K562 (cell line): ENCODE results near the gene CCNO. TPM values are rescaled to one million over a fixed set of nuclear protein-coding genes. Genes with fewer than 3 reads are reported as not detected.
A peak's percentile ranks its signal among the peaks of the same experiment; 100 is the strongest.

Experiments
- ERF ChIP-seq: fragments of 450-650 bp; formaldehyde crosslinking; IDR thresholded peaks from 2 replicates; pipeline ENCODE4 v1.4.0; 2020; ENCODE audit warnings: mild to moderate bottlenecking, mixed read lengths
- HDAC1 ChIP-seq, 2 experiments: fragments of 450-650 bp; IDR thresholded peaks; 2 replicates each; pipeline ENCODE4 v1.6.1; 2016 to 2017; ENCODE audit warnings: inconsistent platforms in 1 of 2, mild to moderate bottlenecking in 1 of 2, moderate library complexity in 1 of 2
- HOXB6 ChIP-seq: fragments of 250-450 bp; sonication (Bioruptor Pico); IDR thresholded peaks from 2 replicates; pipeline ENCODE4 v1.5.1; 2022; ENCODE audit warnings: mild to moderate bottlenecking, borderline replicate concordance
- NR4A1 ChIP-seq, 2 experiments: fragments of 250-450 bp in 1 of 2; fragments of 450-650 bp in 1 of 2; sonication (Bioruptor Pico) in 1 of 2; IDR thresholded peaks; 2 replicates each; pipeline versions ENCODE4 v1.4.0 to v1.6.1; 2016 to 2020; ENCODE audit warnings: mild to moderate bottlenecking in 2 of 2, missing compliant biosample characterization in 1 of 2, missing genetic modification characterization in 1 of 2, moderate library complexity in 1 of 2
- PHB ChIP-seq: fragments of 250-450 bp; sonication (Bioruptor Pico); IDR thresholded peaks from 2 replicates; pipeline ENCODE4 v1.5.0; 2021
- PHF8 ChIP-seq: fragments of 200-600 bp; sonication (generic); IDR thresholded peaks from 2 replicates; pipeline ENCODE4 v1.6.1; 2012; ENCODE audit warnings: mixed run types, mild to moderate bottlenecking, inconsistent platforms, low read length, moderate library complexity, borderline replicate concordance
- POLR3A ChIP-seq: IDR thresholded peaks from 2 replicates; pipeline ENCODE4 v1.6.1; 2011; ENCODE audit warnings: borderline replicate concordance, mild to moderate bottlenecking, moderate library complexity; ENCODE audit not compliant: insufficient read length, insufficient read depth; ENCODE audit errors: extremely low read depth
- PTBP1 ChIP-seq: fragments of 200-400 bp; formaldehyde crosslinking; IDR thresholded peaks from 2 replicates; pipeline ENCODE4 v1.6.1; 2017; ENCODE audit warnings: low read depth, low read length
- RBBP5 ChIP-seq: fragments of 200-600 bp; sonication (generic); IDR thresholded peaks from 2 replicates; pipeline ENCODE4 v1.6.1; 2012; ENCODE audit warnings: borderline replicate concordance, mild to moderate bottlenecking, low read length, control low read depth, inconsistent platforms; ENCODE audit not compliant: insufficient read depth, poor library complexity, severe bottlenecking
- RFX5 ChIP-seq: IDR thresholded peaks from 2 replicates; pipeline ENCODE4 v1.6.1; 2011; ENCODE audit warnings: low read depth, mild to moderate bottlenecking, improper control_type of control experiment, low read length
- RUNX1 ChIP-seq: sonication (generic); IDR thresholded peaks from 2 replicates; pipeline ENCODE4 v1.6.1; 2016; ENCODE audit warnings: antibody characterized with exemption, low read depth
- SAP30 ChIP-seq: fragments of 200-600 bp; sonication (generic); IDR thresholded peaks from 2 replicates; pipeline ENCODE4 v1.6.1; 2012; ENCODE audit warnings: borderline replicate concordance, low read depth, mild to moderate bottlenecking, moderate library complexity, low read length, control low read depth, inconsistent platforms; ENCODE audit not compliant: insufficient read depth, poor library complexity, severe bottlenecking
- SMC3 ChIP-seq: conservative IDR thresholded peaks from 2 replicates; pipeline ENCODE4 v1.6.1; 2011; ENCODE audit warnings: low read depth, low read length, improper control_type of control experiment; ENCODE audit not compliant: insufficient read depth
- TAF1 ChIP-seq: IDR thresholded peaks from 2 replicates; pipeline ENCODE4 v1.6.1; 2011; ENCODE audit warnings: mild to moderate bottlenecking, low read length, moderate library complexity; ENCODE audit not compliant: insufficient read depth, control insufficient read depth, severe bottlenecking; ENCODE audit errors: extremely low read depth
- UBTF ChIP-seq, 2 experiments: IDR thresholded peaks; 2 replicates each; pipeline ENCODE4 v1.6.1; 2012; ENCODE audit warnings: improper control_type of control experiment in 2 of 2, low read depth in 2 of 2, low read length in 2 of 2, borderline replicate concordance in 1 of 2
- USF2 ChIP-seq: sonication (generic); formaldehyde crosslinking; IDR thresholded peaks from 2 replicates; pipeline ENCODE4 v1.5.0; 2020; ENCODE audit warnings: missing genetic modification reagents
- ZNF277 ChIP-seq: fragments of 250-450 bp; sonication (Bioruptor Pico); IDR thresholded peaks from 2 replicates; pipeline ENCODE4 v1.8.0; 2022; ENCODE audit warnings: inconsistent platforms, mild to moderate bottlenecking, moderate library complexity, borderline replicate concordance
- ZNF431 ChIP-seq: sonication (generic); formaldehyde crosslinking; IDR thresholded peaks from 2 replicates; pipeline ENCODE4 v1.8.0; 2022; ENCODE audit warnings: mild to moderate bottlenecking, missing genetic modification reagents
- ZNF780A ChIP-seq: fragments of 250-450 bp; sonication (Bioruptor Pico); IDR thresholded peaks from 2 replicates; pipeline ENCODE4 v1.5.0; 2021; ENCODE audit warnings: mild to moderate bottlenecking
- polyA plus RNA-seq, 8 experiments: library from polyadenylated mRNA; depleted of rRNA in 4 of 8; stranded (reverse) in 5 of 8; unstranded in 3 of 8; fragments of >200 nt; fragmentation: Nextera tagmentation in 2 of 8; fragmentation: Illumina TruSeq in 1 of 8; extraction: Ambion mirVana in 2 of 8; extraction: Trizol in 1 of 8; gene quantifications; 2 replicates each; pipeline versions ENCODE4 v1.2.1 to v1.2.3, GENCODE V29; 2011 to 2014; ENCODE audit warnings: inconsistent platforms in 1 of 8, missing spikeins in 1 of 8
- total RNA-seq, 7 experiments: library from RNA; depleted of rRNA in 6 of 7; stranded (reverse); fragments of >200 nt in 6 of 7; fragmentation: Illumina TruSeq in 2 of 7; extraction: Trizol in 2 of 7; gene quantifications; 2 replicates each; pipeline versions ENCODE4 v1.2.1 to v1.2.3, GENCODE V29; 2011 to 2021; ENCODE audit warnings: low replicate concordance in 1 of 7
- TF ChIP-seq, protein P1 (sequence below): fragments of 450-650 bp; IDR thresholded peaks from 2 replicates; pipeline ENCODE4 v1.6.1; 2016; ENCODE audit warnings: antibody characterized with exemption

Gene CCNO
- total and polyA plus RNA-seq, 9 of the 15 experiments (the other 6 are each of a cell fraction or from before 2014, with no cell fraction given): 0.08 to 3.1 (median 0.29) TPM

DNA sequence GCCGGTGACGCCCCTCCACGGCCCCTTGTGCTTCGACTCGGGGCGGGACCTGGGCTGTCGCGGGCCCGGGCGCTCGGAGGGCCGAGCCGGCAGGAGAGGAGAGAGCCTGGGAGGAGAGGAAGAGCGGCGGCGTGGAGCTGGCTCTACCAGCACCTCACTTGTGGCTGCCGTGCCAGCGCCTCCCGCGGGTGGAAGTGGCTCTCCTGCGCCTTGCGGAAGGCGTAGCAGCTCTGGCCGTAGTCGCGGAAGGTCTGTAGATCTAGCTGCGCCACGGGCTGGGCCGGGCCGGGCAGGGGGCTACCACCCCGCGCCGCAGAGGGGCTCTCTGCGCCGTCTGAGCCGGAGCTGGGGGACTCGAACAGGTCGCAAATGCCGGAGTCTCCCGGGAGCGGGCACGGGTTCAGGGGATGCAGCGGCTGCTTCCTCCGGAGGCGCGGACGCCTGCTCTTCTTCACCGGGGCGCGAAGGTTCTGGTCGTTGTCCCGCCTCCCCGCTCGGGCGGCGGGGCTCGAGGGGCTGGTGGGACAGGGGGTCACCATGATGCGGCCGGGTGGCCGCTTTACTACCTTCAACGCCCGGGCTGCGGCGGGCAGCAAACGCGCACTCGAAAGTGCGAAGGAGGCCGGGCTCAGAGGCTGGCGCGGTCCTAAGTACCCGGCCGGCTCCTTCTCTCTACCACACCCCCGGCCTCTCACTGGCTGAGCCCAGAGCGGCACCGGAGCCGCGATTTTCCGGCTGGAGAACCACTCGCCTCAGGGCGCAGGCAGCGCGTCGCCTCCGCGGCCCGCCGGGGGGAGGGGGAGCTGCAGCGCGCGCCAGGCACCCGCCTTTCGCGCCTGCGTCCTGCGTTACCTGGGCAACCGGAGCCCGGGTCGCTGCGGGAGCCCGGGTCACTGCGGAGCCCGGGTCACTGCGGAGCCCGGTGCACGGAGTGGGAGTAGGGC lies at the start of gene CCNO (continued):
- peak; percentile 38 for TF ChIP-seq SAP30
- no peak for TF ChIP-seq USF2
- no peak for TF ChIP-seq PTBP1
- peak; percentile 20 for TF ChIP-seq TAF1
- TF ChIP-seq PHB (CRISPR knock-in tag): no peak
- no peak for TF ChIP-seq HDAC1 (IDR thresholded peaks at IDR 0.05)
- peak; percentile 42; the same call in 1 of the 2 replicates for TF ChIP-seq PHF8
- no peak for TF ChIP-seq RUNX1
- TF ChIP-seq UBTF (IDR thresholded peaks at IDR 0.05; ENCODE audit: borderline replicate concordance in 1 of 2, low read depth in 2 of 2, low read length in 2 of 2): 0 out of 4 replicates have a peak, but pooled peaks of 1 of the 2 experiments have one; percentile 32
- no peak for TF ChIP-seq POLR3A
- no peak for TF ChIP-seq RFX5
- TF ChIP-seq SMC3: no peak
- no peak for TF ChIP-seq NR4A1 (CRISPR knock-in tag; IDR thresholded peaks at IDR 0.05)
- no peak for TF ChIP-seq NR4A1 (tag; IDR thresholded peaks at IDR 0.05)
- no peak for TF ChIP-seq HOXB6 (CRISPR knock-in tag)
- TF ChIP-seq, protein P1, sequence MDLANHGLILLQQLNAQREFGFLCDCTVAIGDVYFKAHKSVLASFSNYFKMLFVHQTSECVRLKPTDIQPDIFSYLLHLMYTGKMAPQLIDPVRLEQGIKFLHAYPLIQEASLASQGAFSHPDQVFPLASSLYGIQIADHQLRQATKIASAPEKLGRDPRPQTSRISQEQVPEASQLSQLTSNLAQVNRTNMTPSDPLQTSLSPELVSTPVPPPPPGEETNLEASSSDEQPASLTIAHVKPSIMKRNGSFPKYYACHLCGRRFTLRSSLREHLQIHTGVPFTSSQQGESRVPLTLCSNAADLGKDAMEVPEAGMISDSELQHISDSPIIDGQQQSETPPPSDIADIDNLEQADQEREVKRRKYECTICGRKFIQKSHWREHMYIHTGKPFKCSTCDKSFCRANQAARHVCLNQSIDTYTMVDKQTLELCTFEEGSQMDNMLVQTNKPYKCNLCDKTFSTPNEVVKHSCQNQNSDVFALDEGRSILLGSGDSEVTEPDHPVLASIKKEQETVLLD: no peak
- TF ChIP-seq ZNF780A: no peak
- TF ChIP-seq RBBP5: no peak
- no peak for TF ChIP-seq ZNF431 (CRISPR knock-in tag)
- no peak for TF ChIP-seq ERF
- TF ChIP-seq ZNF277: no peak
